Type B pancreatic cell (in vitro differentiated cells): ENCODE measurements around the gene MYL9. TPM values are rescaled to one million over a fixed set of nuclear protein-coding genes. Genes with fewer than 3 reads are reported as not detected.
"Not testable (repeated sequence)": the region's sequence is repeated elsewhere in the genome, so short reads cannot be mapped to it uniquely, and the experiment has no call there.

Experiments used
- DNase-seq: peaks from one replicate; pipeline ENCODE4 v3.0.0; 2021; ENCODE audit warnings: mixed read lengths; ENCODE audit not compliant: unreplicated experiment; ENCODE audit errors: extremely low spot score
- H3K27ac Mint-ChIP-seq: 2 replicates; pipeline ENCODE4 v1.8.0; 2021; ENCODE audit warnings: mild to moderate bottlenecking, mixed read lengths
- H3K27me3 Mint-ChIP-seq: 2 replicates; pipeline ENCODE4 v1.8.0; 2021; ENCODE audit warnings: mixed read lengths
- H3K36me3 Mint-ChIP-seq: 2 replicates; pipeline ENCODE4 v1.8.0; 2021; ENCODE audit warnings: mixed read lengths
- H3K4me1 Mint-ChIP-seq: one replicate; pipeline ENCODE4 v1.8.0; 2021; ENCODE audit warnings: mixed read lengths; ENCODE audit not compliant: unreplicated experiment
- H3K4me3 Mint-ChIP-seq: 2 replicates; pipeline ENCODE4 v1.8.0; 2021; ENCODE audit warnings: mild to moderate bottlenecking, mixed read lengths
- H3K9me3 Mint-ChIP-seq: 2 replicates; pipeline ENCODE4 v1.8.0; 2021; ENCODE audit warnings: mixed read lengths
- CTCF ChIP-seq: fragments of 200-600 bp; sonication (generic); conservative IDR thresholded peaks from 2 replicates; pipeline ENCODE4 v1.5.0; 2021; ENCODE audit warnings: antibody characterized with exemption, mild to moderate bottlenecking
- total RNA-seq: library from RNA; stranded (reverse); gene quantifications from 2 replicates; pipeline ENCODE4 v1.2.1, GENCODE V29; 2021; ENCODE audit warnings: low replicate concordance

The MYL9 gene
- total RNA-seq, 1 donor from 2014 or later: 59.0 TPM

- H3K4me1 Mint-ChIP-seq: no peaks in the 10 kb centered on the region
- no peak for TF ChIP-seq CTCF
- no peak overlapping the region for H3K27ac Mint-ChIP-seq
- peaks cover 6% of the 10 kb centered on the region for H3K9me3 Mint-ChIP-seq
- no peak for DNase-seq
- H3K27me3 Mint-ChIP-seq: no peaks in the 10 kb centered on the region
- no peak overlapping the region for H3K4me3 Mint-ChIP-seq
- H3K36me3 Mint-ChIP-seq: no peaks in the 10 kb centered on the region
These were observed 21.4 kb downstream of the MYL9 start for GRCh38 chr20:36562724-36563123.

DNA sequence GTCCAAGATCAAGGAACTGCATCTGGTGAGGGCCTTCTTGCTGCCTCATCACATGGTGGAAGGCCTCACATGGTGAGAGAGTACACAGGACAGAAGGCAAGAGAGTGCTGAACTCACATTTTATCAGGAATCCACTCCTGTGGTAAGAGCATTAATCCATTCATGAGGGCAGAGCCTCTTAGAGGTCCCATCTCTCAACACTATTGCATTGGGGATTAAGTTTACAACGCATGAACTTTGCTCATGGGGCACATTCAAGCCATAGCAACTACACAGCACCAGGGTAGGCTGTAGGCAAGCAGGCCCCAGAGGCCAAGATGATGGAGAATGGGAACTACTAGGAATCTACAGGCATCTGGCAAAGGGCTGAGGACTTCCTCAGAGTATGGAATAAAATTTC, 22.1 kb downstream of the MYL9 start:
- H3K4me1 Mint-ChIP-seq: no peaks in the 10 kb centered on the region
- no peak for TF ChIP-seq CTCF
- H3K27me3 Mint-ChIP-seq: no peaks in the 10 kb centered on the region
- H3K4me3 Mint-ChIP-seq: no peak overlapping the region
- no peaks in the 10 kb centered on the region for H3K36me3 Mint-ChIP-seq
- peaks cover 6% of the 10 kb centered on the region for H3K9me3 Mint-ChIP-seq
- DNase-seq: no peak
- no peak overlapping the region for H3K27ac Mint-ChIP-seq

DNA sequence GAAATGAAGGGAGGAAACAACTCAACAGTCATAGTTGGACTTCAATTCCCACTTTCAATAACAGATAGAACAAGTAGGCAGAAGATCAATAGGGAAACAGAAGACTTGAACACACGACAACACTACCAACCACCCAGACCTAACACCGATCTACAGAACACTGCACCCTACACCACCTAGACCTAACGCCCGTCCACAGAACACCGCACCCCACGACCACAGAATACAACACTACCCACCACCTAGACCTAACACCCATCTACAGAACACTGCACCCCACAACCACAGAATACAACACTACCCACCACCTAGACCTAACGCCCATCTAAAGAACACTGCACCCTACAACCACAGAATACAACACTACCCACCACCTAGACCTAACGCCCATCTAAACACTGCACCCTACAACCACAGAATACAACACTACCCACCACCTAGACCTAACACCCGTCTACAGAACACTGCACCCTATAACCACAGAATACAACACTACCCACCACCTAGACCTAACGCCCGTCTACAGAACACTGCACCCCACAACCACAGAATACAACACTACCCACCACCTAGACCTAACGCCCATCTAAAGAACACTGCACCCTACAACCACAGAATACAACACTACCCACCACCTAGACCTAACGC, 22.9 kb downstream of the MYL9 start:
- H3K4me3 Mint-ChIP-seq, H3K9me3 Mint-ChIP-seq, H3K36me3 Mint-ChIP-seq, DNase-seq, H3K27me3 Mint-ChIP-seq, H3K27ac Mint-ChIP-seq, H3K4me1 Mint-ChIP-seq: not testable (repeated sequence)

GRCh38 chr20:36564726-36565121, 23.4 kb downstream of the MYL9 start:
- not testable (repeated sequence) for H3K27ac Mint-ChIP-seq, H3K4me1 Mint-ChIP-seq, H3K9me3 Mint-ChIP-seq, H3K27me3 Mint-ChIP-seq, DNase-seq, H3K4me3 Mint-ChIP-seq, H3K36me3 Mint-ChIP-seq

- H3K27me3 Mint-ChIP-seq: no peaks in the 10 kb centered on the region
- no peak for TF ChIP-seq CTCF
- peaks cover 8% of the 10 kb centered on the region for H3K4me1 Mint-ChIP-seq
- no peaks in the 10 kb centered on the region for H3K36me3 Mint-ChIP-seq
- no peak overlapping the region for H3K27ac Mint-ChIP-seq
- H3K4me3 Mint-ChIP-seq: no peak overlapping the region
- no peak for DNase-seq
- peaks cover 6% of the 10 kb centered on the region for H3K9me3 Mint-ChIP-seq
These were observed 24.2 kb downstream of the MYL9 start for GRCh38 chr20:36565520-36565919.

GRCh38 chr20:36569847-36570429, 28.6 kb downstream of the MYL9 start:
- Mint-ChIP-seq H3K9me3 (no peaks in the 10 kb centered on the region), H3K36me3 (no peaks in the 10 kb centered on the region), H3K4me3 (no peak overlapping the region), H3K27me3 (no peaks in the 10 kb centered on the region), H3K4me1 (peaks cover 30% of the 10 kb centered on the region), H3K27ac (no peak overlapping the region)
- DNase-seq: no peak
- no peak for TF ChIP-seq CTCF
